Activated naive CD8-positive, alpha-beta T cell treated with anti-CD3 and anti-CD28 coated beads, Interleukin-2, amount 50 U/mL, for 24 hours (primary cell): ENCODE data around the gene CCDC122.

Experiments
- ATAC-seq: fragments of 150-1000 bp; cut with Tn5 transposase; one replicate; pipeline ENCODE4 v1.10.0; 2021
- DNase-seq: peaks from one replicate; pipeline ENCODE4 v3.0.0; 2021
- H3K27ac Mint-ChIP-seq: one replicate; pipeline ENCODE4 v1.8.0; 2021; ENCODE audit warnings: mild to moderate bottlenecking, mixed read lengths
- H3K27me3 Mint-ChIP-seq: one replicate; pipeline ENCODE4 v1.8.0; 2021; ENCODE audit warnings: mixed read lengths
- H3K36me3 Mint-ChIP-seq: one replicate; pipeline ENCODE4 v1.8.0; 2021; ENCODE audit warnings: low read depth, mixed read lengths
- H3K4me1 Mint-ChIP-seq: one replicate; pipeline ENCODE4 v1.8.0; 2021; ENCODE audit warnings: mixed read lengths
- H3K4me3 Mint-ChIP-seq: one replicate; pipeline ENCODE4 v1.8.0; 2021; ENCODE audit warnings: mild to moderate bottlenecking, moderate library complexity, mixed read lengths
- H3K9me3 Mint-ChIP-seq: one replicate; pipeline ENCODE4 v1.8.0; 2021; ENCODE audit warnings: mixed read lengths

Gene CCDC122

DNA sequence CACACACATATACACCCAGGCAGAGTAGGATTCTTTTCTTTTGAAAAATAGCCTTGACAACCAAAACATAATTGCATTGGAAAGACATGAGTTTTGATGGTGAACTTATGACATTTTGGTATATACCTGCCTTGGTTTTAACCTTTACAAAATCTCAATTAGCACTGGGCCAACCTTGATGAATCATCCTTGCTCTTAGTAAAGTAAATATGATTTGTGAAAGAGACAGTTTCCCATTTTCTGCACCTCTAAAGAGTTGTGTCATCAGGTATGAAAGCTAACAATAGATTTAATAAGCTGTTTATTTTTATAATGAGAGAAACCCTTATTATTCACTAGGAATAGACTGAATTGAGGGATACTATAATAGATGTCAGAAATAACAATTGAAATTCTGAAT, 77.0 kb downstream of the CCDC122 start:
- DNase-seq (no peak), ATAC-seq (no peak)
- Mint-ChIP-seq H3K4me3 (no peak overlapping the region), H3K4me1 (peaks cover 7% of the 10 kb centered on the region), H3K27me3 (peaks cover 15% of the 10 kb centered on the region), H3K27ac (no peak overlapping the region), H3K9me3 (no peaks in the 10 kb centered on the region), H3K36me3 (no peaks in the 10 kb centered on the region)

GRCh38 chr13:43800828-43801227, 78.7 kb downstream of the CCDC122 start:
- no peak for ATAC-seq

GRCh38 chr13:43799191-43799590, 80.3 kb downstream of the CCDC122 start:
- Mint-ChIP-seq H3K4me1 (peaks cover 11% of the 10 kb centered on the region), H3K27ac (no peak overlapping the region), H3K9me3 (no peaks in the 10 kb centered on the region), H3K27me3 (peaks cover 19% of the 10 kb centered on the region), H3K4me3 (no peak overlapping the region), H3K36me3 (no peaks in the 10 kb centered on the region)
- ATAC-seq (peak; percentile 36), DNase-seq (no peak)

More at GRCh38 chr13:43800828-43801227, 78.7 kb downstream of the CCDC122 start:
- no peak for DNase-seq
- peaks cover 18% of the 10 kb centered on the region for H3K27me3 Mint-ChIP-seq
- H3K27ac Mint-ChIP-seq: no peak overlapping the region
- H3K4me3 Mint-ChIP-seq: no peak overlapping the region
- H3K9me3 Mint-ChIP-seq: no peaks in the 10 kb centered on the region
- H3K36me3 Mint-ChIP-seq: no peaks in the 10 kb centered on the region
- H3K4me1 Mint-ChIP-seq: peaks cover 15% of the 10 kb centered on the region

GRCh38 chr13:43797869-43798268, 81.7 kb downstream of the CCDC122 start:
- Mint-ChIP-seq H3K36me3 (no peaks in the 10 kb centered on the region), H3K4me1 (peaks cover 11% of the 10 kb centered on the region), H3K4me3 (no peak overlapping the region), H3K27me3 (peaks cover 20% of the 10 kb centered on the region), H3K27ac (no peak overlapping the region), H3K9me3 (no peaks in the 10 kb centered on the region)
- no peak for ATAC-seq
- no peak for DNase-seq

- DNase-seq (no peak), ATAC-seq (peak; percentile 59)
- no peaks in the 10 kb centered on the region for H3K36me3 Mint-ChIP-seq
- peaks cover 11% of the 10 kb centered on the region for H3K4me1 Mint-ChIP-seq
- H3K27me3 Mint-ChIP-seq: peaks cover 24% of the 10 kb centered on the region
- H3K27ac Mint-ChIP-seq: no peak overlapping the region
- no peaks in the 10 kb centered on the region for H3K9me3 Mint-ChIP-seq
- no peak overlapping the region for H3K4me3 Mint-ChIP-seq
Observed at GRCh38 chr13:43797159-43797558, 82.4 kb downstream of the CCDC122 start.

DNA sequence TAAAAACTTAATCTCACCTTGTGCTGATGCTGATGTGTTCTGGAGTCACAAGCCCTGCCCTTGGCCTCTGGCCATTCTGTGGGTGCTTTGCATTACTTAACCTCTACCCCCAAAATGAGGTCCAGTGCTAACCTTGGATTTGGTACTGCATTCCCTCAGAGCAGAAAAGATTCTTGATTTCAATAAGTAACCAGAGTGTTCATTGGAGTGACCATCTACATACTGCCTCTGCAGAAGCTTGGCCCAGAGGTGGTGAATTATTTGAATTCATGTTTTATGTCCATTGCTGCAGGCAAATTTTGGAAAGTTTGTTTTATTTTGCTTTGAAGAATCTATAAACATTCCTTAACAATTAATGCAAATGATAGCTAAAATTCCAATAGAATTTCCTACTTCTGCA, 85.1 kb downstream of the CCDC122 start:
- ATAC-seq (no peak), DNase-seq (no peak)
- H3K36me3 Mint-ChIP-seq: no peaks in the 10 kb centered on the region
- H3K4me1 Mint-ChIP-seq: peaks cover 9% of the 10 kb centered on the region
- H3K27me3 Mint-ChIP-seq: peaks cover 34% of the 10 kb centered on the region
- H3K4me3 Mint-ChIP-seq: no peak overlapping the region
- no peaks in the 10 kb centered on the region for H3K9me3 Mint-ChIP-seq
- H3K27ac Mint-ChIP-seq: no peak overlapping the region

GRCh38 chr13:43792076-43792881, 87.3 kb downstream of the CCDC122 start:
- Mint-ChIP-seq H3K36me3 (no peaks in the 10 kb centered on the region), H3K4me1 (peaks cover 12% of the 10 kb centered on the region), H3K4me3 (no peak overlapping the region), H3K27ac (no peak overlapping the region), H3K27me3 (peaks cover 43% of the 10 kb centered on the region), H3K9me3 (no peaks in the 10 kb centered on the region)
- ATAC-seq (no peak), DNase-seq (no peak)

- Mint-ChIP-seq H3K27ac (no peak overlapping the region), H3K4me3 (peak overlapping the region; percentile 67), H3K27me3 (peaks cover 57% of the 10 kb centered on the region), H3K9me3 (no peaks in the 10 kb centered on the region), H3K36me3 (no peaks in the 10 kb centered on the region), H3K4me1 (peaks cover 14% of the 10 kb centered on the region)
- no peak for ATAC-seq
- no peak for DNase-seq
Observed at GRCh38 chr13:43787997-43788396, 91.5 kb downstream of the CCDC122 start.

GRCh38 chr13:43787518-43787891, 92.0 kb downstream of the CCDC122 start:
- Mint-ChIP-seq H3K9me3 (no peaks in the 10 kb centered on the region), H3K36me3 (no peaks in the 10 kb centered on the region), H3K27me3 (peaks cover 55% of the 10 kb centered on the region), H3K4me3 (peak overlapping the region; percentile 67), H3K4me1 (peaks cover 14% of the 10 kb centered on the region), H3K27ac (no peak overlapping the region)
- DNase-seq (no peak), ATAC-seq (no peak)

GRCh38 chr13:43786766-43787517, 92.6 kb downstream of the CCDC122 start, which contains the start of gene ENOX1:
TSS of gene ENOX1 (minus strand) at chr13:43786972.
- peaks cover 54% of the 10 kb centered on the region for H3K27me3 Mint-ChIP-seq
- H3K9me3 Mint-ChIP-seq: no peaks in the 10 kb centered on the region
- H3K27ac Mint-ChIP-seq: no peak within 1 kb of the TSS
- peak within 1 kb of the TSS; percentile 67 for H3K4me3 Mint-ChIP-seq
- peak; percentile 31 for DNase-seq
- peak; percentile 42 for ATAC-seq
- H3K36me3 Mint-ChIP-seq: no peaks in the 10 kb centered on the region
- H3K4me1 Mint-ChIP-seq: peaks cover 14% of the 10 kb centered on the region

DNA sequence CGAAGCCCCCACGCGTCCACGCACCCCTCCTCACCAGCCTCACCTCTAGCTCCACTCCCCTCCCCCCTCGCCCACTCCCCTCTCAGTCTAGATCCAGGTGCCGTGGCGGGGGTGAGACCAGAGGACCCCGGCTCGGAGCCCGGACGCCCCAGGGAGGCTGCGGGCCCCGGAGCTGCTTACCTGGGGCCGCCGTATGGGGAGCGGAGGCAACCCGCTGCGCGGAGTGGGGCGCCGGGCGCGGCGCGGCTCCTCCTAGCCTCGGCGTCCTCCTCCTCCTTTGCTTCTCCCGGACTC, 93.1 kb downstream of the CCDC122 start:
- Mint-ChIP-seq H3K4me3 (peak overlapping the region; percentile 67), H3K27me3 (peaks cover 57% of the 10 kb centered on the region), H3K4me1 (peaks cover 14% of the 10 kb centered on the region), H3K9me3 (no peaks in the 10 kb centered on the region), H3K36me3 (no peaks in the 10 kb centered on the region), H3K27ac (no peak overlapping the region)
- ATAC-seq (peak; percentile 35), DNase-seq (no peak)
